GM23248 (cell line): ENCODE measurements around the gene TMEM236. TPM values are rescaled to one million over a fixed set of nuclear protein-coding genes. Genes with fewer than 3 reads are reported as not detected.
A peak's percentile ranks its signal among the peaks of the same experiment; 100 is the strongest.

ENCODE experiments used
- DNase-seq: peaks from one replicate; pipeline ENCODE4 v3.0.0-alpha.2; 2015
- H2AFZ ChIP-seq: fragments of 200-600 bp; sonication (generic); 2 replicates; pipeline ENCODE4 v1.6.1; 2016; ENCODE audit warnings: antibody characterized with exemption
- H3F3A ChIP-seq: fragments of 200-600 bp; sonication (generic); 2 replicates; pipeline ENCODE4 v1.6.1; 2016; ENCODE audit warnings: mild to moderate bottlenecking, antibody characterized with exemption, mixed run types; ENCODE audit not compliant: insufficient read depth
- H3K27ac ChIP-seq: fragments of 200-600 bp; sonication (generic); 2 replicates; pipeline ENCODE4 v1.5.1; 2016; ENCODE audit warnings: mild to moderate bottlenecking
- H3K27me3 ChIP-seq: fragments of 200-600 bp; sonication (generic); replicated peaks from 2 replicates; pipeline ENCODE4 v1.6.1; 2016; ENCODE audit warnings: mild to moderate bottlenecking; ENCODE audit not compliant: insufficient read depth
- H3K36me3 ChIP-seq: fragments of 200-600 bp; sonication (generic); 2 replicates; pipeline ENCODE4 v1.6.1; 2016; ENCODE audit warnings: low read depth, mild to moderate bottlenecking
- H3K4me1 ChIP-seq: fragments of 200-600 bp; sonication (generic); 2 replicates; pipeline ENCODE4 v1.6.1; 2016; ENCODE audit warnings: mild to moderate bottlenecking; ENCODE audit not compliant: insufficient read depth
- H3K4me2 ChIP-seq: fragments of 200-600 bp; sonication (generic); one replicate; pipeline ENCODE4 v1.6.1; 2016; ENCODE audit warnings: mild to moderate bottlenecking; ENCODE audit not compliant: unreplicated experiment
- H3K4me3 ChIP-seq: fragments of 200-600 bp; sonication (generic); 2 replicates; pipeline ENCODE4 v1.5.1; 2016; ENCODE audit warnings: mild to moderate bottlenecking
- H3K79me2 ChIP-seq: fragments of 200-600 bp; sonication (generic); 2 replicates; pipeline ENCODE4 v1.6.1; 2016; ENCODE audit warnings: mild to moderate bottlenecking; ENCODE audit not compliant: insufficient read depth
- H3K9ac ChIP-seq: fragments of 200-600 bp; sonication (generic); 2 replicates; pipeline ENCODE4 v1.6.1; 2016; ENCODE audit warnings: mild to moderate bottlenecking
- H3K9me2 ChIP-seq: fragments of 200-600 bp; sonication (generic); 2 replicates; pipeline ENCODE4 v1.6.1; 2016; ENCODE audit warnings: mixed run types, mild to moderate bottlenecking, moderate library complexity; ENCODE audit not compliant: insufficient read depth
- H3K9me3 ChIP-seq: fragments of 200-600 bp; sonication (generic); one replicate; pipeline ENCODE4 v1.6.1; 2017; ENCODE audit warnings: low read depth
- H4K20me1 ChIP-seq: fragments of 200-600 bp; sonication (generic); 2 replicates; pipeline ENCODE4 v1.6.0; 2016; ENCODE audit not compliant: insufficient read depth
- EZH2 ChIP-seq: fragments of 200-600 bp; sonication (generic); IDR thresholded peaks from 2 replicates; pipeline ENCODE4 v1.6.1; 2018; ENCODE audit warnings: antibody characterized with exemption, mild to moderate bottlenecking; ENCODE audit not compliant: insufficient read depth, poor library complexity, severe bottlenecking
- EZH2phosphoT487 ChIP-seq: fragments of 200-600 bp; sonication (generic); IDR thresholded peaks from 2 replicates; pipeline ENCODE4 v1.6.1; 2018; ENCODE audit warnings: antibody characterized with exemption, moderate library complexity, mild to moderate bottlenecking, low read depth; ENCODE audit not compliant: insufficient read depth
- WGBS, 2 experiments: methylation state at CpG; one replicate each; pipeline ENCODE4 v1.1.6; 2015 to 2017; ENCODE audit warnings: low lambda C conversion rate in 2 of 2, low coverage in 1 of 2; ENCODE audit errors: missing lambda C conversion rate in 2 of 2; 5-methylcytosine and 5-hydroxymethylcytosine counted together
- in situ Hi-C: fragments of 300-500 bp; cut with MboI; formaldehyde crosslinking; loops from 2 replicates; pipeline ENCODE4 v1.15.0; 2020
- polyA plus RNA-seq: library from polyadenylated mRNA; unstranded; fragments of >200 nt; fragmentation: Nextera tagmentation; extraction: Ambion mirVana; gene quantifications from 2 replicates; pipeline ENCODE4 v1.2.1, GENCODE V29; 2016
- total RNA-seq: library from RNA; depleted of rRNA; stranded (reverse); fragments of >200 nt; shearing (Covaris generic); gene quantifications from 2 replicates; pipeline ENCODE4 v1.2.3, GENCODE V29; 2014

The TMEM236 gene
- total and polyA plus RNA-seq, 2 experiments from 2014 or later = 0.11 TPM; not detected in 1

GRCh38 chr10:17758200-17758599 lies 6.2 kb downstream of the TMEM236 start:
- Histone ChIP-seq H3K36me3 (no peaks in the 10 kb centered on the region), H3K9me3 (no peaks in the 10 kb centered on the region), H3K9me2 (no peaks in the 10 kb centered on the region), H3K4me2 (no peak overlapping the region), H3K79me2 (no peaks in the 10 kb centered on the region), H3K4me3 (no peak overlapping the region), H3K9ac (no peak overlapping the region), H2AFZ (no peak overlapping the region), H4K20me1 (no peaks in the 10 kb centered on the region), H3K27me3 (no peaks in the 10 kb centered on the region), H3F3A (no peaks in the 10 kb centered on the region), H3K27ac (no peak overlapping the region), H3K4me1 (no peaks in the 10 kb centered on the region)
- peak; percentile 10 for DNase-seq
- 80 to 88% methylated on average over 2 of the region's 2 CpGs for WGBS, 2 experiments
- in situ Hi-C loops = no loop called here
- no peak for TF ChIP-seq EZH2phosphoT487
- TF ChIP-seq EZH2 = no peak

GRCh38 chr10:17758896-17759295 lies 6.9 kb downstream of the TMEM236 start:
- Histone ChIP-seq H3K4me1 (no peaks in the 10 kb centered on the region), H3F3A (no peaks in the 10 kb centered on the region), H3K79me2 (no peaks in the 10 kb centered on the region), H3K9me3 (no peaks in the 10 kb centered on the region), H3K4me3 (no peak overlapping the region), H3K36me3 (no peaks in the 10 kb centered on the region), H2AFZ (no peak overlapping the region), H3K9me2 (no peaks in the 10 kb centered on the region), H4K20me1 (no peaks in the 10 kb centered on the region), H3K27ac (no peak overlapping the region), H3K9ac (no peak overlapping the region), H3K4me2 (no peak overlapping the region), H3K27me3 (no peaks in the 10 kb centered on the region)
- no peak for DNase-seq
- in situ Hi-C loops = no loop called here
- TF ChIP-seq EZH2phosphoT487 (no peak), EZH2 (no peak)

DNA sequence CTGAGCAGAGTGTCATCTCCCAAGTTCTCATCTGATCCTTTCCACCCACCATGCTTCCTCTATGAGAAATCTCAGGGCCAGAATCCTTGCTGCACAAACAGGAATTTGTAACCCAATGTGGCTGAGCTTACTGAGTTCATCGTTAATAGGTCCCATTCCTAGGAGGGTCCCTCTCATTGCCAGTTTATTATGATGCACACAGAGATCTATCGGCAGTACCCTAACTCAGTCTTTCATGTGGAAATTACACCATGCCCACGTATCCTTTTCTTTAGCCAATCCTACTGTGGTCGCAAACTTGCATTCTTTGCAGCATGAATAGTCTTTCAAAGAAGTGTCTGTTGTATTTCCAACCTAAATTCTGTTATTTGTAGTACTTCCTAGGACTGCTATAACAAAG lies 12.1 kb downstream of the TMEM236 start:
- in situ Hi-C loops = no loop called here
- H3F3A ChIP-seq = peaks cover 3% of the 10 kb centered on the region; the same call in 1 of the 2 replicates
- no peak overlapping the region for H3K27ac ChIP-seq
- TF ChIP-seq EZH2phosphoT487 = no peak
- TF ChIP-seq EZH2 = no peak
- no peak overlapping the region for H3K4me3 ChIP-seq
- no peaks in the 10 kb centered on the region for H3K9me2 ChIP-seq
- H3K9me3 ChIP-seq = no peaks in the 10 kb centered on the region
- H3K36me3 ChIP-seq = no peaks in the 10 kb centered on the region
- H2AFZ ChIP-seq = no peak overlapping the region
- DNase-seq = no peak
- no peaks in the 10 kb centered on the region for H3K27me3 ChIP-seq
- no peaks in the 10 kb centered on the region for H4K20me1 ChIP-seq
- H3K4me1 ChIP-seq = peaks cover 7% of the 10 kb centered on the region
- H3K79me2 ChIP-seq = no peaks in the 10 kb centered on the region
- H3K4me2 ChIP-seq = no peak overlapping the region
- WGBS, 2 experiments = 55 to 59% methylated on average over 4 of the region's 4 CpGs
- no peak overlapping the region for H3K9ac ChIP-seq

DNA sequence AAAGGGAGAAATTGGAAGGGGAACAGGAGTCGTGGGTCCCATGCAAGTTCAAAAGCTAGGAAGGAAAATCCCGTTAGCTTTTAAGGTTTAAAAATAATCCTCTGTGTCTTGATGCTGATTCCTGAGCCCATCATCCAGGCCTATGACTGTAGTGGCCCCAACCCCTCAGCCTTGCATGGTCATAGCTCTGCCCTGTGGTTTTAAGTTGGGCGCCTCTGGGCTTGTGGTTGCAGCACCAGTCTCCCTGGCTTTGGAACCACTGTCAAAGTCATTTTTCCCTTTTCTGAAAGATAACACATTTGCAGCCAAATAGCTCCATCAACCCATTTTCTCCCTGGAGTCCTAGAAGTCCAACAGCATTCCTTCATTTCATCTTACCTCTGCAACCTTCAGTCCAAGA lies 13.6 kb downstream of the TMEM236 start:
- Histone ChIP-seq H3K27me3 (no peaks in the 10 kb centered on the region), H3K9ac (no peak overlapping the region), H3F3A (peaks cover 5% of the 10 kb centered on the region; the same call in 1 of the 2 replicates), H3K27ac (no peak overlapping the region), H3K79me2 (no peaks in the 10 kb centered on the region), H3K9me2 (no peaks in the 10 kb centered on the region), H3K4me1 (peaks cover 10% of the 10 kb centered on the region), H4K20me1 (no peaks in the 10 kb centered on the region), H2AFZ (no peak overlapping the region), H3K36me3 (no peaks in the 10 kb centered on the region), H3K4me3 (no peak overlapping the region), H3K9me3 (no peaks in the 10 kb centered on the region), H3K4me2 (no peak overlapping the region)
- DNase-seq = no peak
- in situ Hi-C loops = no loop called here
- WGBS, 2 experiments = 75 to 83% methylated on average over 3 of the region's 3 CpGs
- TF ChIP-seq EZH2phosphoT487 (no peak), EZH2 (no peak)

GRCh38 chr10:17766731-17767130 lies 14.7 kb downstream of the TMEM236 start:
- 81 to 92% methylated on average over 1 of the region's 1 CpG for WGBS, 2 experiments
- H3K9me2 ChIP-seq = no peaks in the 10 kb centered on the region
- no peak overlapping the region for H3K27ac ChIP-seq
- peaks cover 5% of the 10 kb centered on the region; the same call in 1 of the 2 replicates for H3F3A ChIP-seq
- in situ Hi-C loops = no loop called here
- no peaks in the 10 kb centered on the region for H3K27me3 ChIP-seq
- no peak for DNase-seq
- no peak overlapping the region for H3K9ac ChIP-seq
- no peak overlapping the region for H3K4me2 ChIP-seq
- no peak overlapping the region for H2AFZ ChIP-seq
- no peak overlapping the region for H3K4me3 ChIP-seq
- H3K36me3 ChIP-seq = no peaks in the 10 kb centered on the region
- no peaks in the 10 kb centered on the region for H4K20me1 ChIP-seq
- H3K9me3 ChIP-seq = no peaks in the 10 kb centered on the region
- no peak for TF ChIP-seq EZH2
- TF ChIP-seq EZH2phosphoT487 = no peak
- H3K4me1 ChIP-seq = peaks cover 10% of the 10 kb centered on the region
- no peaks in the 10 kb centered on the region for H3K79me2 ChIP-seq
